GM12801 (cell line): ENCODE measurements around the gene CCNF.

ENCODE experiments used
- TF ChIP-seq, protein P1 (sequence below): IDR thresholded peaks from one replicate; pipeline ENCODE4 v1.5.1; 2011; ENCODE audit warnings: control low read depth; ENCODE audit not compliant: insufficient read length; ENCODE audit errors: extremely low read depth

Gene CCNF

DNA sequence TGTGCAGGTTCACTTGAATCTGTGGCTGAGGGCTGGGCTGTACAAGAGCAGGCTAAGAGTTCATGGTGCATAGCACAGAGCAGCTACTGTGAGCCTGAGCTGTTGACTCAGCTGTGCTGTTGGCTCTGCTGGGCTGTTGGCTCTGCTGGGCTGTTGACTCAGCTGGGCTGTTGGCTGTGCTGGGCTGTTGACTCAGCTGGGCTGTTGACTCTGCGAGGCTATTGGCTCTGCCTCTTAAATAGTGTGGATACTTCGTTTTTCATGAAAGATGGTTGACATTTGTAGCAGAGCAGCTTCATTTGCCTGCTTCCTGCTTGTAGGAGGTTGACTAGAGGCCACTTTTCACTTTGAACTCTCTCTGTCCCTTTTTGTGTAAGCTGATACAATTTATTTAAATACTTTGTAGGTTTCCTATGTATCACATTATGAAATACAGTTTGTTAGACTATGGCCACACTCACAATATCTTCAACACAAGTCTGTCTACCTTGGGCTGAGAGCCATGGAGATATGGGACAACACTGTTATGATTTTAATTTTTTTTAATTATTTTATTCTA, 40.3 kb upstream of the CCNF start:
- TF ChIP-seq, protein P1, sequence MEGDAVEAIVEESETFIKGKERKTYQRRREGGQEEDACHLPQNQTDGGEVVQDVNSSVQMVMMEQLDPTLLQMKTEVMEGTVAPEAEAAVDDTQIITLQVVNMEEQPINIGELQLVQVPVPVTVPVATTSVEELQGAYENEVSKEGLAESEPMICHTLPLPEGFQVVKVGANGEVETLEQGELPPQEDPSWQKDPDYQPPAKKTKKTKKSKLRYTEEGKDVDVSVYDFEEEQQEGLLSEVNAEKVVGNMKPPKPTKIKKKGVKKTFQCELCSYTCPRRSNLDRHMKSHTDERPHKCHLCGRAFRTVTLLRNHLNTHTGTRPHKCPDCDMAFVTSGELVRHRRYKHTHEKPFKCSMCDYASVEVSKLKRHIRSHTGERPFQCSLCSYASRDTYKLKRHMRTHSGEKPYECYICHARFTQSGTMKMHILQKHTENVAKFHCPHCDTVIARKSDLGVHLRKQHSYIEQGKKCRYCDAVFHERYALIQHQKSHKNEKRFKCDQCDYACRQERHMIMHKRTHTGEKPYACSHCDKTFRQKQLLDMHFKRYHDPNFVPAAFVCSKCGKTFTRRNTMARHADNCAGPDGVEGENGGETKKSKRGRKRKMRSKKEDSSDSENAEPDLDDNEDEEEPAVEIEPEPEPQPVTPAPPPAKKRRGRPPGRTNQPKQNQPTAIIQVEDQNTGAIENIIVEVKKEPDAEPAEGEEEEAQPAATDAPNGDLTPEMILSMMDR = no peak

DNA sequence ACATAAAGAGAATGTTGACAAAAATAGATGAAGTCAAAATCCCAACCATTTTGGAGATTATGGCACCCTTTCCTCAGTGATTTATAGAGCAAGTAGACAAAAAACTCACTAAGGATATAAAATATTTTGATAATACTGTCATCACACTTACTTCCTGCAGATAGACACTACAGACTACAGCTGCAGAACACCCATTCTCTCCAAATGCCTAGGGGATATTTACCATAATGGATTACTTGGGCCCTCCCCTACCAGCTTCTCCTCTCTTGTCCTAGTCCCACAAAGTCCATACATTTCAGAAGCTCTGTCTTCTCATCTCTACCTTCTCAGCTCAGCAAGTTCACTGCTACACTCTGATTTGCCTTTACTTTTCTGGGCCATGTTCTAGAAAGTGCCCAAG, 37.2 kb upstream of the CCNF start:
- TF ChIP-seq, protein P1 = no peak

DNA sequence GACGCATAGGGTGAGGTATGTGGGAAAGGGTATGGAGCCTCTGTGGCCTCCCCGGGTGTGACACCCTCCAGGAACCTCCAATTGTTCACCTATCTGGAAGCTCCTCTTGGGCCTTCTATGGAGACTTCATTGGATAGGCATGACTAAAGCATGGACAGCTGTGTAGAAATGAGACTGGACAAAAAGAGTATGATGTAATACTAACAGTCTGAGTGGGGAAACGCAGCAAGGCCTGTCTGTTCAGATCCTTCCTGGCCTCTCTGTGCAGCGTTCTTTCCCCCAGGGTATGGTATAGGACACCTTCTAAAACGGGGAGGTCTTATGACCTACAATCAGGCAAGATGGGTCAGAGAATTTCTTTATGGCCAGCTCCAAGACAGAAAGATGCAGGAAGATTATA, 30.7 kb upstream of the CCNF start:
- TF ChIP-seq, protein P1 = no peak

GRCh38 chr16:2404099-2404498, 25.1 kb upstream of the CCNF start:
- TF ChIP-seq, protein P1 = no peak

DNA sequence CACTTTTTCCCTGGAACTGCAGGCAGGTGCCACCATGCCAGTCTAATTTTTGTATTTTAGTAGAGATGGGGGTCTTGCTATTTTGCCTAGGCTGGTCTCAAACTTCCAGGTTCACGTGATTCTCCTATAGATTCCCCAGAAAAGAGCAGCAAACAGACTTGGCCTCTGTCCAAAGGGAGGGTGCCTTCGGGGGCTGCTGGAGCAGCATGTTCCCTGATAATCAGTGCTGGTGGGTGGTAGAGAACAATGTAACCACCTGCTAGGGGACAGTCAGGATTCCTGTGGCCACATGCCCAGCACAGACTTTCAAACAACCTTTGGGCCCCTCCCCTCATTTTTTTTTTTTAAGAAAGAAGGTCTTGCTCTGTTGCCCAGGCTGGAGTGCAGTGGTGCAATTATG, 14.2 kb upstream of the CCNF start:
- TF ChIP-seq, protein P1 = no peak

- TF ChIP-seq, protein P1 = no peak
Measured at GRCh38 chr16:2420035-2420434, 9.2 kb upstream of the CCNF start.

DNA sequence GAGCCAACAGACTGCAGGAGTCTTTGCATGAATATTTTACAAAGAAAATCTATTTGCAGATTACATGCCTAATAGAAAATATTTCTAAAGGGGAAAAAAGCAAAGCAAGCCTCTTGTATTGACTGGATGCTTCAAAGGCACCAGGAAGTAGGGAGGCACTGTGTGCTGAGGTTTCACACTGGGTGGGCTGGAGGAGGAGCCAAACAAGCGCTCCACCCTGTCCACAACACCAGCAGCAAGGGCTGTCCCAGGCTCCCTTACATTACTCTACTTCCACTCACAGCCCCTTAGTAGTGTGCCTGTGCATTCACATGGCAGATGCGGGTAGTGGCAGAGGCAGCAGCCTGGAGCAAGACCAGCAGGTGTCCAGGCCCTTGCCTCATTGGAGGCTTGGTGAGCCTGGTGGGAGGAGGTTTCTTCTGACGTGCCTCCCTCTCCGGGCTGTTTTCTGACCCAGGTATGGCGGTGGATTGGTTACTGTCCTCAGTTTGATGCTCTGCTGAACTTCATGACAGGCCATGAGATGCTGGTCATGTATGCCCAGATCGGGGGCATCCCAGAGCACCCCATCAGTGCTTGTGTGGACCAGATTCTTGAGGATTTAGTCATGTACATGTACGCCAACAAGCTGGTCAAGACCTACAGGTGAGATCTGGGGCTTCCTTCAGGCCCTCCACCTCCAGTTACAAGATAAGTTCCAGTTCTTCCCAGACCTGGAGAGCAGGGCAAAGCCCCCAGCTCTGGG, 7.0 kb upstream of the CCNF start:
- TF ChIP-seq, protein P1 = no peak
